Measurements from ENCODE around the gene SERF2. TPM values are rescaled to one million over a fixed set of nuclear protein-coding genes. Genes with fewer than 3 reads are reported as not detected.
"Not testable (repeated sequence)": the region's sequence is repeated elsewhere in the genome, so short reads cannot be mapped to it uniquely, and the experiment has no call there.

The SERF2 gene
- total RNA-seq = 100 to 1,000 TPM; 518 to 789 (median 702) TPM

- peak within 1 kb of the TSS; percentile 94 to 99 (median 98) for H3K27ac ChIP-seq
- TF ChIP-seq EP300 (IDR thresholded peaks at IDR 0.05) (no peak), POLR2AphosphoS5 (IDR thresholded peaks at IDR 0.05) (peak; percentile 100), POLR2A (IDR thresholded peaks at IDR 0.05) (peak; percentile 96 to 97)
- TF ChIP-seq, protein P1, sequence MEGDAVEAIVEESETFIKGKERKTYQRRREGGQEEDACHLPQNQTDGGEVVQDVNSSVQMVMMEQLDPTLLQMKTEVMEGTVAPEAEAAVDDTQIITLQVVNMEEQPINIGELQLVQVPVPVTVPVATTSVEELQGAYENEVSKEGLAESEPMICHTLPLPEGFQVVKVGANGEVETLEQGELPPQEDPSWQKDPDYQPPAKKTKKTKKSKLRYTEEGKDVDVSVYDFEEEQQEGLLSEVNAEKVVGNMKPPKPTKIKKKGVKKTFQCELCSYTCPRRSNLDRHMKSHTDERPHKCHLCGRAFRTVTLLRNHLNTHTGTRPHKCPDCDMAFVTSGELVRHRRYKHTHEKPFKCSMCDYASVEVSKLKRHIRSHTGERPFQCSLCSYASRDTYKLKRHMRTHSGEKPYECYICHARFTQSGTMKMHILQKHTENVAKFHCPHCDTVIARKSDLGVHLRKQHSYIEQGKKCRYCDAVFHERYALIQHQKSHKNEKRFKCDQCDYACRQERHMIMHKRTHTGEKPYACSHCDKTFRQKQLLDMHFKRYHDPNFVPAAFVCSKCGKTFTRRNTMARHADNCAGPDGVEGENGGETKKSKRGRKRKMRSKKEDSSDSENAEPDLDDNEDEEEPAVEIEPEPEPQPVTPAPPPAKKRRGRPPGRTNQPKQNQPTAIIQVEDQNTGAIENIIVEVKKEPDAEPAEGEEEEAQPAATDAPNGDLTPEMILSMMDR (IDR thresholded peaks at IDR 0.05) = no peak
- H3K27me3 ChIP-seq = no peaks in the 10 kb centered on the region
- no peaks in the 10 kb centered on the region for H3K9me3 ChIP-seq
- peaks cover 0 to 36% of the 10 kb centered on the region in 2 donors for H3K36me3 ChIP-seq
- 0% methylated on average over 12 to 14 of the region's 66 CpGs for WGBS, 2 donors (ENCODE audit: low coverage in 1 of 2)
- ATAC-seq = peak; percentile 98
- H3K4me1 ChIP-seq = peaks cover 5 to 48% (median 19%) of the 10 kb centered on the region in 3 donors
- H3K4me3 ChIP-seq = peak within 1 kb of the TSS; percentile 72 to 97
These were observed at the start of gene SERF2 for GRCh38 chr15:43791993-43792760. Gene SERF2, plus strand, starts transcription at chr15:43792320. Its CDS starts 57 bp downstream, at chr15:43792377.

- H3K4me1 ChIP-seq = peaks cover 0 to 46% (median 21%) of the 10 kb centered on the region in 3 donors
- H3K27me3 ChIP-seq, H3K9me3 ChIP-seq, H3K36me3 ChIP-seq: not testable (repeated sequence)
- peak; percentile 99 for ATAC-seq
- H3K27ac ChIP-seq = peak within 1 kb of the TSS; percentile 95 to 97 (median 95)
- TF ChIP-seq POLR2AphosphoS5 (IDR thresholded peaks at IDR 0.05) (peak; percentile 88), POLR2A (IDR thresholded peaks at IDR 0.05) (peak; percentile 97)
- TF ChIP-seq, protein P1 (IDR thresholded peaks at IDR 0.05) = peak in 3 of 4 experiments; percentile 21 to 54 (median 45)
- no CpG with 5 or more reads among the region's 84 CpGs for WGBS, 2 donors (ENCODE audit: low coverage in 1 of 2)
- peak within 1 kb of the TSS; percentile 76 to 78 for H3K4me3 ChIP-seq
These were observed 45.7 kb upstream of the SERF2 start, which contains the start of gene PDIA3 for GRCh38 chr15:43746245-43746902. Gene PDIA3, plus strand, starts transcription at chr15:43746438. Its CDS starts 102 bp downstream, at chr15:43746540.

GRCh38 chr15:43746903-43747309, 45.2 kb upstream of the SERF2 start:
- H3K9me3 ChIP-seq, H3K27me3 ChIP-seq, H3K36me3 ChIP-seq, ATAC-seq: not testable (repeated sequence)
- peak overlapping the region; percentile 95 to 97 (median 95) for H3K27ac ChIP-seq
- H3K4me1 ChIP-seq = peaks cover 0 to 52% (median 21%) of the 10 kb centered on the region in 3 donors
- H3K4me3 ChIP-seq = peak overlapping the region; percentile 76 to 78
- WGBS, 2 donors (ENCODE audit: low coverage in 1 of 2) = 0 to 2% methylated on average over 2 to 6 of the region's 12 CpGs

DNA sequence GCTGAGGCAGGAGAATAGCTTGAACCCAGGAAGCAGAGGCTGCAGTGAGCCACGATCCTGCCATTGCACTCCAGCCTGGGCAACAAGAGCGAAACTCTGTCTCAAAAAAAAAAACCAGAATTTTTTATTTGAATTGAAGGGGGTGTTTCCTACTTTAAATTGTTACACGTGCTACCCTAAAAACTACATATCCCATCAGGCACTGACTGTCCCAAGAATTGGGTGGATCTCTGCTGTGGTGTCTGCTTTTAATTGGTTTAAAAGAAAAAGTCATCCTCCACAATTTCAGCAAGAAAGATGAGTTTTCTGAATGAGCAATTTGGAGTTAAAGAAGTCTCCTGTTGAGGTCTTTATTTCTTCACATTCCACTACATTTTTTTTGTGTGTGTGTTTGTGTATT, 43.7 kb upstream of the SERF2 start:
- Histone ChIP-seq H3K9me3 (no peaks in the 10 kb centered on the region), H3K27ac (peak overlapping the region in 1 of 4 donors; percentile 19), H3K27me3 (no peaks in the 10 kb centered on the region), H3K36me3 (peaks cover 0 to 11% of the 10 kb centered on the region in 2 donors), H3K4me3 (peak overlapping the region in 1 of 2 donors; percentile 76), H3K4me1 (peaks cover 0 to 65% (median 21%) of the 10 kb centered on the region in 3 donors)
- TF ChIP-seq POLR2A (IDR thresholded peaks at IDR 0.05) = no peak
- TF ChIP-seq, protein P1 (IDR thresholded peaks at IDR 0.05) = no peak
- TF ChIP-seq EP300 (IDR thresholded peaks at IDR 0.05) = no peak
- no peak for ATAC-seq
- WGBS, 2 donors (ENCODE audit: low coverage in 1 of 2) = 42 to 50% methylated on average over 3 of the region's 3 CpGs

GRCh38 chr15:43749690-43750345, 42.3 kb upstream of the SERF2 start:
- peaks cover 0 to 67% (median 21%) of the 10 kb centered on the region in 3 donors for H3K4me1 ChIP-seq
- WGBS, 2 donors (ENCODE audit: low coverage in 1 of 2) = 43 to 80% methylated on average over 9 to 11 of the region's 12 CpGs
- peak overlapping the region in 2 of 4 donors; percentile 1 to 19 for H3K27ac ChIP-seq
- no peaks in the 10 kb centered on the region for H3K27me3 ChIP-seq
- no peak for ATAC-seq
- no peak for TF ChIP-seq EP300 (IDR thresholded peaks at IDR 0.05)
- TF ChIP-seq POLR2AphosphoS5 (IDR thresholded peaks at IDR 0.05) = no peak
- TF ChIP-seq, protein P1 (IDR thresholded peaks at IDR 0.05) = no peak
- no peak for TF ChIP-seq POLR2A (IDR thresholded peaks at IDR 0.05)
- H3K4me3 ChIP-seq = peak overlapping the region in 1 of 2 donors; percentile 6
- H3K9me3 ChIP-seq = no peaks in the 10 kb centered on the region
- H3K36me3 ChIP-seq = peaks cover 0 to 22% of the 10 kb centered on the region in 2 donors

Data from gastroesophageal sphincter (tissue), 4 donors.